ENCODE data around the gene DYNLL2.
"Not testable (repeated sequence)": the region's sequence is repeated elsewhere in the genome, so short reads cannot be mapped to it uniquely, and the experiment has no call there.

DYNLL2 gene

DNA sequence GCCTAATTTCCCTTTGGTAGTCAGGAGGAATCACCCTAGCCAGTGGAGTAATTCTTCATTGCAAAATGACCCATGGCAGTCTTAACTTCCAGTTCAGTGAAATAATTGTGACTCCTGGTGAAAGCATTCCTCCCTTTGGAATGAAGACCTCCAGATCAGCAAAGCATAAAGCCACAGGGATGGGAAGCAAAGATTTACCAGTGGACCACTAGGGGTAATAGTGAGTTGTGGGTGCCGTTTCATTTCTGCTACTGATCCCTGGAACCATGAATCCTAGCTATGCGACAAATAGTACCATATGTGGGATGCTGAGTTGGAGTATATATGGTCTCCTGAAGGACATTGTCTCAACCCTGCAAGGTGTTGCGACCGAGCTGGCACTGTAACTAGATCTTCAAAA is 13.7 kb downstream of the DYNLL2 start:
- no peaks in the 10 kb centered on the region for H3K27me3 ChIP-seq (ENCODE audit: insufficient read depth, insufficient read length)
- TF ChIP-seq SUZ12 (IDR thresholded peaks at IDR 0.05; ENCODE audit: extremely low read depth, insufficient read depth, insufficient read length) (no peak), YY1 (IDR thresholded peaks at IDR 0.05; ENCODE audit: insufficient read depth, insufficient read length) (no peak), ZNF274 (IDR thresholded peaks at IDR 0.05; ENCODE audit: low read depth, low read length) (no peak)
- peaks cover 33% of the 10 kb centered on the region for H3K36me3 ChIP-seq (ENCODE audit: insufficient read depth, insufficient read length, low read length)
- H3K4me3 ChIP-seq (ENCODE audit: insufficient read length, low read depth), result no peak overlapping the region
- DNase-seq (ENCODE audit: low read depth, low spot score), result no peak
- H3K9ac ChIP-seq (ENCODE audit: insufficient read length, low read depth), result no peak overlapping the region
- no peaks in the 10 kb centered on the region for H3K4me1 ChIP-seq (ENCODE audit: insufficient read depth, insufficient read length)
- no peaks in the 10 kb centered on the region for H3K9me3 ChIP-seq (ENCODE audit: insufficient read depth, low read length)

DNA sequence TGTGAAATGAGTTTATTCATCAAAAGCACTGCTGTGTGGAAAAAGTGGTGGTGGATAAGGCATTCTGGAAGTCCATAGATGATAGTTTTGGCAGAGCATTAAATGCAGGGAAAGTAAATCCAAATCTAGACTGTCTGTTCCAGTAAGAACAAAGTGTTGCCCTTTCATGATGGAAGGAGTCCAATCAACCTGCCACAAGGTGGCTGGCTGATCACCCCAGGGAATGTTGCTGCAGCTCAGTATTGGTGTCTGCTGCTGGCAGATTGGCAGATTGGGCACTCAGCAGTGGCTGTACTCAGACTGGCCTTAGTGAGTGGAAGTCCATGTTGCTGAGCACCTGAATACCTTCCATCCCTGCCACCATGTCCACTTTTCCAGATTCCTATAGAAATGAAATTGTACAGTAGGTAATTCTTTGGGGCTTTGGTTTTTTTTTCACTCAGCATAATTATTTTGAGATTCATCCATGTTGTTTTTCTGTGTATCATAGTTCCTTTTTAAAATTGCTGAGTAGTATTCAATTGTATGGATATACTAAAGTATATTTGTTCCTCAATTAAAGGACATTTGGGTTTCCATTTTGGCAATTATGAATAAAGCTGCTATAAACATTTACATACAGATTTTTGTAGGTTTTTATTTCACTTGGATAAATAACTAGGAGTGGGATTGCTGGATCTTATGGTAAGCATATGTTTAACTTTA is 14.3 kb downstream of the DYNLL2 start:
- Histone ChIP-seq H3K9ac (ENCODE audit: insufficient read length, low read depth) (no peak overlapping the region), H3K27me3 (ENCODE audit: insufficient read depth, insufficient read length) (no peaks in the 10 kb centered on the region), H3K4me1 (ENCODE audit: insufficient read depth, insufficient read length) (no peaks in the 10 kb centered on the region), H3K36me3 (ENCODE audit: insufficient read depth, insufficient read length, low read length) (peaks cover 26% of the 10 kb centered on the region), H3K4me3 (ENCODE audit: insufficient read length, low read depth) (no peak overlapping the region), H3K9me3 (ENCODE audit: insufficient read depth, low read length) (no peaks in the 10 kb centered on the region)
- no peak for TF ChIP-seq ZNF274 (IDR thresholded peaks at IDR 0.05; ENCODE audit: low read depth, low read length)
- no peak for TF ChIP-seq YY1 (IDR thresholded peaks at IDR 0.05; ENCODE audit: insufficient read depth, insufficient read length)
- no peak for TF ChIP-seq SUZ12 (IDR thresholded peaks at IDR 0.05; ENCODE audit: extremely low read depth, insufficient read depth, insufficient read length)
- DNase-seq (ENCODE audit: low read depth, low spot score), result no peak

DNA sequence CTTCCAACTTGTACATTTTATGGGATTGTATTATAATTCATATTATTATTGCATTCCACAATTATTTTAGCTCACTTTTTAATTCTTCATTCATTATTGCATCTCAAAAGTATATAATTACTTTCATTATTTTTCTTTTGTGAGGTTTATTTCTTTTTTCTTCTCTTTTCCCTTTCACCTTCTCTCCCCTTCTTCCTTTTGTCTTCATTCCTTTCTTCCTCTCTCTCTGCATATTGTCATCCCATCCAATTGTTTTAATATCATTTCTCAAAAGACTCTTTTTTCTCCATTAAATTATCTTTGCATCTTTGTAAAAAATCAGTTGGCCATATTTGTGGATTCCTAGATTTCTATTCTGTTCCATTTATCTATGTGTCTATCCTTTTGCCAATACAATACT is 17.3 kb downstream of the DYNLL2 start:
- Histone ChIP-seq H3K36me3 (ENCODE audit: insufficient read depth, insufficient read length, low read length) (peaks cover 4% of the 10 kb centered on the region), H3K9ac (ENCODE audit: insufficient read length, low read depth) (no peak overlapping the region), H3K27me3 (ENCODE audit: insufficient read depth, insufficient read length) (no peaks in the 10 kb centered on the region), H3K4me1 (ENCODE audit: insufficient read depth, insufficient read length) (no peaks in the 10 kb centered on the region), H3K4me3 (ENCODE audit: insufficient read length, low read depth) (no peak overlapping the region), H3K9me3 (ENCODE audit: insufficient read depth, low read length) (no peaks in the 10 kb centered on the region)
- TF ChIP-seq YY1 (IDR thresholded peaks at IDR 0.05; ENCODE audit: insufficient read depth, insufficient read length) (no peak), SUZ12 (IDR thresholded peaks at IDR 0.05; ENCODE audit: extremely low read depth, insufficient read depth, insufficient read length) (no peak), ZNF274 (IDR thresholded peaks at IDR 0.05; ENCODE audit: low read depth, low read length) (no peak)
- no peak for DNase-seq (ENCODE audit: low read depth, low spot score)

DNA sequence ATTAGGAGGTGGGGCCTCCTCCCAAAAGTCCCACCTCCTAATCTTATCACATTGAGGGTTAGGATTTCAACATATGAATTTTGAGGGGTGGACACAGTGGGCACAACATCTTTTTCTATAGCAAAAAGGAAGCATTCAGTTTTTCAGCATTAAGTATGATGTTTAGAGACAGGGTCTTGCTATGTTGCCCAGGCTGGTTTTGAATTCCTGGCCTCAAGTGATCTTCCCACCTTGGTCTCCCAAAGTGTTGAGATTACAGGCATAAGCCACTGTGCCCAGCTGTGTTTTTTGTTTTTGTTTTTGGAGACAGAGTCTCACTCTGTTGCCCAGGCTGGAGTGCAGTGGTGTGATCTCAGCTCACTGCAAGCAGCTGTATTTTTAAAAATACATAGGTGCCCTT is 18.7 kb downstream of the DYNLL2 start:
- not testable (repeated sequence) for DNase-seq (ENCODE audit: low read depth, low spot score); H3K9me3 ChIP-seq (ENCODE audit: insufficient read depth, low read length); H3K36me3 ChIP-seq (ENCODE audit: insufficient read depth, insufficient read length, low read length); H3K27me3 ChIP-seq (ENCODE audit: insufficient read depth, insufficient read length); H3K9ac ChIP-seq (ENCODE audit: insufficient read length, low read depth); H3K4me1 ChIP-seq (ENCODE audit: insufficient read depth, insufficient read length); H3K4me3 ChIP-seq (ENCODE audit: insufficient read length, low read depth)

DNA sequence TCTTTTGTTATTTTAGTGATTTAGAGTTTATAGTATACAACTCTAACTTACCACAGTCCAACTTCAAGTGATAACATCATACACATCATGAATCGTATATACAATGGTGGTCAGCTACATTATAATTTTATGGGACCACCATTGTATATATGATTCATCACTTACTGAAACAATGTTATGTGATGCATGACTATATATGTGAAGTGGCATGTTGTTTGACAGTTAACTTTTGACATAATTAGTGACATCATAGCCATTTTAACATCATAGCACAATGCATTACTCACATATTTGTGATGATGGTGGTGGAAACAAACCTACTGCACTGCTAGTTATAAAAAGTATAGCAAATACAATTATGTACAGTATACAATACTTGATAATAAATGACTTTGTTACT is 21.9 kb downstream of the DYNLL2 start:
- H3K36me3 ChIP-seq (ENCODE audit: insufficient read depth, insufficient read length, low read length), result no peaks in the 10 kb centered on the region
- no peak overlapping the region for H3K4me3 ChIP-seq (ENCODE audit: insufficient read length, low read depth)
- H3K27me3 ChIP-seq (ENCODE audit: insufficient read depth, insufficient read length), result no peaks in the 10 kb centered on the region
- H3K9me3 ChIP-seq (ENCODE audit: insufficient read depth, low read length), result no peaks in the 10 kb centered on the region
- DNase-seq (ENCODE audit: low read depth, low spot score), result no peak
- TF ChIP-seq SUZ12 (IDR thresholded peaks at IDR 0.05; ENCODE audit: extremely low read depth, insufficient read depth, insufficient read length), result no peak
- TF ChIP-seq ZNF274 (IDR thresholded peaks at IDR 0.05; ENCODE audit: low read depth, low read length), result no peak
- TF ChIP-seq YY1 (IDR thresholded peaks at IDR 0.05; ENCODE audit: insufficient read depth, insufficient read length), result no peak
- H3K4me1 ChIP-seq (ENCODE audit: insufficient read depth, insufficient read length), result no peaks in the 10 kb centered on the region
- H3K9ac ChIP-seq (ENCODE audit: insufficient read length, low read depth), result no peak overlapping the region

DNA sequence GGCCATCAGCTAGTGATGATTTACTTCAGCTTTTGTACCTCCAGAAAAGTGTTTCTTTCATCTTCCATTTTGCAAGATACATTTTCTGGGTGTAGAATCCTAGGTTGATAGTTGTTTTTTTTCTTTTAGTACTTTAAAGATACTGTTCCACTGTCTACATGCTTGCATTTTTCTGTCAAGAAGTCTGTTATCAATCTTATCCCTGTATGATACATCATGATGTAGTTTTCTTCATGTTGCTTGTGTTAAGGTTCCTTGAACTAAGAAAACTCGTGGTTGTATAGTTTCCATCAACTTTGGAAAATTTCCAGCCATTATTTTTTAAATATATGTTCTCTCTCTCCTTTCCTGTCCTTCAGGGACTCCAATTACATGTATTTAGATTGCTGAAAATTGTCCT is 24.1 kb downstream of the DYNLL2 start:
- Histone ChIP-seq H3K9ac (ENCODE audit: insufficient read length, low read depth) (no peak overlapping the region), H3K9me3 (ENCODE audit: insufficient read depth, low read length) (no peaks in the 10 kb centered on the region), H3K36me3 (ENCODE audit: insufficient read depth, insufficient read length, low read length) (no peaks in the 10 kb centered on the region), H3K4me3 (ENCODE audit: insufficient read length, low read depth) (no peak overlapping the region), H3K27me3 (ENCODE audit: insufficient read depth, insufficient read length) (no peaks in the 10 kb centered on the region), H3K4me1 (ENCODE audit: insufficient read depth, insufficient read length) (no peaks in the 10 kb centered on the region)
- no peak for TF ChIP-seq ZNF274 (IDR thresholded peaks at IDR 0.05; ENCODE audit: low read depth, low read length)
- TF ChIP-seq YY1 (IDR thresholded peaks at IDR 0.05; ENCODE audit: insufficient read depth, insufficient read length), result no peak
- TF ChIP-seq SUZ12 (IDR thresholded peaks at IDR 0.05; ENCODE audit: extremely low read depth, insufficient read depth, insufficient read length), result no peak
- no peak for DNase-seq (ENCODE audit: low read depth, low spot score)

DNA sequence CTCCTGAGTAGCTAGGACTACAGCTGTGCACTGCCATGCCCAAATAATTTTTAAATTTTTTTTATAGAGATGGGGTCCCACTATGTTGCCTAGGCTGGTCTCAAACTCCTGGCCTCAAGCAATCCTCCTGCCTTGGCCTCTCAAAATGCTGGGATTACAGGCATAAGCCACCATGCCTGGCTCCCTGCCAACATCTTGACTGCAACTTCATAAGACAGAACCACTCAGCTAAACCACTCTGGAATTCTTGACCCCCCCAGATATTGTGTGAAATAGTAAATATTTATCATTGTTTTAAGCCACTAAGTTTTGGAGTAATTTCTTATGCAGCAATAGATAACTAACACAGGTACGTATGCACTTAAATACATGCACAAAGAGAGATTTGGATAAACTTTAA is 26.0 kb downstream of the DYNLL2 start:
- no peak for DNase-seq (ENCODE audit: low read depth, low spot score)
- Histone ChIP-seq H3K36me3 (ENCODE audit: insufficient read depth, insufficient read length, low read length) (no peaks in the 10 kb centered on the region), H3K9ac (ENCODE audit: insufficient read length, low read depth) (no peak overlapping the region), H3K9me3 (ENCODE audit: insufficient read depth, low read length) (no peaks in the 10 kb centered on the region), H3K27me3 (ENCODE audit: insufficient read depth, insufficient read length) (peaks cover 10% of the 10 kb centered on the region), H3K4me3 (ENCODE audit: insufficient read length, low read depth) (no peak overlapping the region), H3K4me1 (ENCODE audit: insufficient read depth, insufficient read length) (no peaks in the 10 kb centered on the region)
- TF ChIP-seq YY1 (IDR thresholded peaks at IDR 0.05; ENCODE audit: insufficient read depth, insufficient read length), result no peak
- TF ChIP-seq SUZ12 (IDR thresholded peaks at IDR 0.05; ENCODE audit: extremely low read depth, insufficient read depth, insufficient read length), result no peak
- no peak for TF ChIP-seq ZNF274 (IDR thresholded peaks at IDR 0.05; ENCODE audit: low read depth, low read length)
